SK-N-SH (cell line): ENCODE data around the gene FEM1B. TPM values are rescaled to one million over a fixed set of nuclear protein-coding genes. Genes with fewer than 3 reads are reported as not detected.
A peak's percentile ranks its signal among the peaks of the same experiment; 100 is the strongest.

Experiments
- CTCF ChIA-PET: fragments of 300-600, 350-600 bp; formaldehyde crosslinking; extraction: SDS; loops from one replicate; lab custom pipeline; 2021; lab: Yijun Ruan, JAX
- POLR2A ChIA-PET: fragments of 350-600 bp; sonication (Branson Sonifier 250); formaldehyde crosslinking; extraction: SDS; loops from one replicate; lab custom pipeline; 2020; ENCODE audit warnings: antibody characterized with exemption, inconsistent platforms; lab: Yijun Ruan, JAX
- DNase-seq: peaks from one replicate; pipeline ENCODE4 v3.0.0; 2012
- H2AFZ ChIP-seq: fragments of 200-600 bp; sonication (generic); 2 replicates; pipeline ENCODE4 v1.8.1; 2016; ENCODE audit warnings: antibody characterized with exemption, mild to moderate bottlenecking, low read depth
- H3F3A ChIP-seq: fragments of 200-600 bp; sonication (generic); replicated peaks from 2 replicates; pipeline ENCODE3; 2016; ENCODE audit warnings: antibody characterized with exemption, mild to moderate bottlenecking; ENCODE audit not compliant: insufficient read depth
- H3K27ac ChIP-seq, 2 experiments: fragments of 200-500 bp in 1 of 2; fragments of 200-600 bp in 1 of 2; sonication (Bioruptor generic) in 1 of 2; sonication (generic), shearing (Covaris generic) in 1 of 2; 2 replicates each; pipeline versions ENCODE4 v1.5.1 to v1.6.1; 2014 to 2016; ENCODE audit warnings: low read depth in 2 of 2, inconsistent platforms in 1 of 2, low read length in 1 of 2, mild to moderate bottlenecking in 1 of 2, mixed read lengths in 1 of 2
- H3K27me3 ChIP-seq: fragments of 200-600 bp; sonication (generic), shearing (Covaris generic); 2 replicates; pipeline ENCODE4 v1.6.1; 2016; ENCODE audit warnings: mixed run types; ENCODE audit not compliant: insufficient read depth
- H3K36me3 ChIP-seq, 2 experiments: fragments of 200-500 bp in 1 of 2; fragments of 200-600 bp in 1 of 2; sonication (Bioruptor generic) in 1 of 2; sonication (generic) in 1 of 2; replicated peaks in 1 of 2; 2 replicates each; pipeline versions ENCODE3 to v1.5.1; 2014 to 2016; ENCODE audit warnings: low read length in 1 of 2, mild to moderate bottlenecking in 1 of 2; ENCODE audit not compliant: insufficient read depth in 2 of 2, control insufficient read depth in 1 of 2
- H3K4me1 ChIP-seq, 2 experiments: fragments of 200-500 bp in 1 of 2; fragments of 200-600 bp in 1 of 2; sonication (Bioruptor generic) in 1 of 2; sonication (generic), shearing (Covaris generic) in 1 of 2; 2 replicates each; pipeline versions ENCODE4 v1.5.1 to v1.6.1; 2014 to 2016; ENCODE audit warnings: low read depth in 1 of 2, low read length in 1 of 2, mixed run types in 1 of 2; ENCODE audit not compliant: insufficient read depth in 2 of 2, control insufficient read depth in 1 of 2
- H3K4me2 ChIP-seq: fragments of 200-600 bp; sonication (generic), shearing (Covaris generic); 2 replicates; pipeline ENCODE4 v1.6.1; 2017; ENCODE audit warnings: mixed run types
- H3K4me3 ChIP-seq, 2 experiments: fragments of 200-500 bp in 1 of 2; fragments of 200-600 bp in 1 of 2; sonication (Bioruptor generic) in 1 of 2; sonication (generic), shearing (Covaris generic) in 1 of 2; 2 replicates each; pipeline versions ENCODE4 v1.5.1 to v1.8.1; 2014 to 2016; ENCODE audit warnings: low read depth in 2 of 2, inconsistent platforms in 1 of 2, low read length in 1 of 2, mild to moderate bottlenecking in 1 of 2, mixed read lengths in 1 of 2, moderate library complexity in 1 of 2
- H3K79me2 ChIP-seq: fragments of 200-600 bp; sonication (generic); 2 replicates; pipeline ENCODE4 v1.8.1; 2017; ENCODE audit warnings: mild to moderate bottlenecking; ENCODE audit not compliant: insufficient read depth
- H3K9ac ChIP-seq: fragments of 200-600 bp; sonication (generic); 2 replicates; pipeline ENCODE4 v1.6.1; 2017; ENCODE audit warnings: mixed run types
- H3K9me2 ChIP-seq: fragments of 200-600 bp; sonication (generic); 2 replicates; pipeline ENCODE4 v1.6.1; 2017; ENCODE audit warnings: mixed run types
- H3K9me3 ChIP-seq: fragments of 200-600 bp; sonication (generic); 2 replicates; pipeline ENCODE4 v1.6.1; 2017; ENCODE audit warnings: mixed run types, mild to moderate bottlenecking, moderate library complexity
- H4K20me1 ChIP-seq: fragments of 200-600 bp; sonication (generic); 2 replicates; pipeline ENCODE4 v1.6.1; 2017; ENCODE audit warnings: mild to moderate bottlenecking, mixed run types; ENCODE audit not compliant: insufficient read depth
- FOSL2 ChIP-seq: IDR thresholded peaks from 2 replicates; pipeline ENCODE4 v1.4.0; 2012; ENCODE audit warnings: low read depth, mild to moderate bottlenecking, moderate library complexity, borderline replicate concordance
- FOXJ3 ChIP-seq: sonication (generic); formaldehyde crosslinking; IDR thresholded peaks from 2 replicates; pipeline ENCODE4 v1.5.1; 2020; ENCODE audit warnings: mild to moderate bottlenecking, missing genetic modification reagents
- FOXM1 ChIP-seq: IDR thresholded peaks from 2 replicates; pipeline ENCODE4 v1.4.0; 2012; ENCODE audit warnings: low read depth, mild to moderate bottlenecking
- GABPA ChIP-seq: IDR thresholded peaks from 2 replicates; pipeline ENCODE4 v1.4.0; 2012; ENCODE audit warnings: low read depth, mild to moderate bottlenecking
- MXI1 ChIP-seq: IDR thresholded peaks from 2 replicates; pipeline ENCODE4 v1.6.1; 2012; ENCODE audit warnings: mild to moderate bottlenecking, low read depth, low read length, improper control_type of control experiment
- NRF1 ChIP-seq: IDR thresholded peaks from 2 replicates; pipeline ENCODE4 v1.6.1; 2012; ENCODE audit warnings: low read depth, mild to moderate bottlenecking, low read length
- POLR2AphosphoS5 ChIP-seq: IDR thresholded peaks from 2 replicates; pipeline ENCODE4 v1.6.1; 2012; ENCODE audit warnings: low read depth, low read length
- RFX5 ChIP-seq: IDR thresholded peaks from 2 replicates; pipeline ENCODE4 v1.6.1; 2012; ENCODE audit warnings: mild to moderate bottlenecking, improper control_type of control experiment, low read length
- TCF12 ChIP-seq: IDR thresholded peaks from 2 replicates; pipeline ENCODE4 v1.4.0; 2012
- TEAD4 ChIP-seq: IDR thresholded peaks from 2 replicates; pipeline ENCODE4 v1.4.0; 2012; ENCODE audit warnings: mild to moderate bottlenecking, borderline replicate concordance; ENCODE audit not compliant: insufficient read depth
- WGBS: methylation state at CpG from one replicate; pipeline ENCODE4 v1.1.6; 2017; ENCODE audit warnings: low lambda C conversion rate; 5-methylcytosine and 5-hydroxymethylcytosine counted together
- polyA plus RNA-seq, 3 experiments: library from polyadenylated mRNA; depleted of rRNA; stranded (reverse); fragments of >200 nt; gene quantifications; 2 replicates each; pipeline ENCODE4 v1.2.3, GENCODE V29; 2012
- TF ChIP-seq, protein P1 (sequence below): IDR thresholded peaks from 2 replicates; pipeline ENCODE4; 2012

FEM1B gene
- polyA plus RNA-seq, 1 of the 3 experiments (the other 2 are of a cell fraction): 14.0 TPM

DNA sequence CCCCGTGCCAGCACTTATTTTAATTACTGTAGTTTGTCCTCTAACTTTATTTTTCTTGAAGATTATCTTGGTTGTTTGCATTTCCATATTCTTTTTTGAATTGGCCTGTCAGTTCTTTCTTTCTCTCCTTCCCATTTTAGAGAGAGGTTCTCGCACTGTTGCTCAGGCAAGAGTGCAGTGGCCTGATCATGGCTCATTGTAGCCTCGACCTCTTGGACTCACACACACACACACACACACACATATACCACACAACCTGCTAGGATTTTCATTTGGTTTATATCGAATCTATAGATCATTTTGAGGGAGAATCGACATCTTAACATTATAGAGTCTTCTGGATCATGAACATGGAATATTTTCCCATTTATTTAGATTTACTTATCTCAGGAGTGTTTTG lies 8.7 kb downstream of the FEM1B start:
- TF ChIP-seq RFX5 (no peak), FOXJ3 (no peak), POLR2AphosphoS5 (no peak), GABPA (no peak), TEAD4 (no peak), NRF1 (no peak), FOXM1 (no peak), TCF12 (no peak)
- TF ChIP-seq, protein P1, sequence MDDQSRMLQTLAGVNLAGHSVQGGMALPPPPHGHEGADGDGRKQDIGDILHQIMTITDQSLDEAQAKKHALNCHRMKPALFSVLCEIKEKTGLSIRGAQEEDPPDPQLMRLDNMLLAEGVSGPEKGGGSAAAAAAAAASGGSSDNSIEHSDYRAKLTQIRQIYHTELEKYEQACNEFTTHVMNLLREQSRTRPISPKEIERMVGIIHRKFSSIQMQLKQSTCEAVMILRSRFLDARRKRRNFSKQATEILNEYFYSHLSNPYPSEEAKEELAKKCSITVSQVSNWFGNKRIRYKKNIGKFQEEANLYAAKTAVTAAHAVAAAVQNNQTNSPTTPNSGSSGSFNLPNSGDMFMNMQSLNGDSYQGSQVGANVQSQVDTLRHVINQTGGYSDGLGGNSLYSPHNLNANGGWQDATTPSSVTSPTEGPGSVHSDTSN: no peak
- CTCF ChIA-PET: no interaction called here
- peaks cover 100% of the 10 kb centered on the region for H3K79me2 ChIP-seq
- no peak for DNase-seq
- POLR2A ChIA-PET: no interaction called here
- no peaks in the 10 kb centered on the region for H3K9me2 ChIP-seq
- no peak overlapping the region for H3K27ac ChIP-seq
- no peak overlapping the region for H2AFZ ChIP-seq
- no peaks in the 10 kb centered on the region for H3K27me3 ChIP-seq
- H3K9me3 ChIP-seq: no peaks in the 10 kb centered on the region
- no peak overlapping the region for H3K4me2 ChIP-seq
- H4K20me1 ChIP-seq: peaks cover 96% of the 10 kb centered on the region
- H3K4me1 ChIP-seq: peaks cover 0 to 10% of the 10 kb centered on the region in 2 experiments; a peak in 3 of 4 replicates
- peaks cover 27 to 34% of the 10 kb centered on the region in 2 experiments for H3K36me3 ChIP-seq
- no peaks in the 10 kb centered on the region for H3F3A ChIP-seq
- H3K9ac ChIP-seq: no peak overlapping the region
- WGBS: 89% methylated on average over 5 of the region's 5 CpGs
- H3K4me3 ChIP-seq: no peak overlapping the region

DNA sequence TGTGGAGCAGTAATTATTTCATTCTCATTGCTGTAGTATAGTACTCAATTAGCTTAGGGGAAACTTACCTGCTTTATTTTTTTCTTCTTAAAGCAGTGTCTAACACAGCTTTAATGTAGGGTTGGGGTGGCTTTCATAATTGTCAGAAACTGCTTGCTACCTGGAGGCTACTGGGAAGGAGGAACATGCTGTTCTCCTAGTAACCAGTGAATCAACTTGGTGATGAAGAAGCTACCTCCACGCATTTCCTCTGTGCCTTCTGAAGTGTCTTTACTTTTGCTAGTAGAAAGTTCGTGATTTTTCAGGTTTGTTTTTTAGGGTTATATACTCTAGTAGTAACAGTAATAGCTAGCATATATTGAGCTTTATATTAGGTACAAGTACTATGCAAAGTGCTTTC lies 11.5 kb downstream of the FEM1B start:
- ChIA-PET CTCF (interaction anchor here (2.4 kb wide), 1 partner anchor 17 kb away, joined by 17 read pairs; no protein-coding TSS in a partner anchor), POLR2A (interaction anchor here (1.7 kb wide), 1 partner anchor 11 kb away, joined by 5 read pairs; the partner anchor contains the start of gene FEM1B)
- Histone ChIP-seq H4K20me1 (peaks cover 90% of the 10 kb centered on the region), H3K36me3 (peaks cover 52 to 57% of the 10 kb centered on the region in 2 experiments), H3K9me2 (no peaks in the 10 kb centered on the region), H3K27me3 (no peaks in the 10 kb centered on the region), H3K9me3 (no peaks in the 10 kb centered on the region), H3K79me2 (peaks cover 100% of the 10 kb centered on the region), H2AFZ (no peak overlapping the region), H3K9ac (no peak overlapping the region), H3K4me1 (peaks cover 4 to 5% of the 10 kb centered on the region in 2 experiments; a peak in 3 of 4 replicates), H3K4me2 (no peak overlapping the region), H3K4me3 (no peak overlapping the region), H3K27ac (peak overlapping the region in 1 of 2 experiments; percentile 16; a peak in 1 of 4 replicates), H3F3A (peaks cover 3% of the 10 kb centered on the region)
- no peak for TF ChIP-seq MXI1
- TF ChIP-seq FOSL2: no peak
- TF ChIP-seq, protein P1: no peak
- no peak for DNase-seq
- 96% methylated on average over 2 of the region's 2 CpGs for WGBS
